HG03457 (cell line): Measurements from ENCODE around the gene SAMD4A.
"Not testable (repeated sequence)": the region's sequence is repeated elsewhere in the genome, so short reads cannot be mapped to it uniquely, and the experiment has no call there.

ENCODE experiments used
- ATAC-seq: cut with Tn5 transposase; IDR thresholded peaks from one replicate; pipeline ENCODE4 v1.9.1; 2021; ENCODE audit warnings: moderate number of reproducible peaks; ENCODE audit not compliant: unreplicated experiment

The SAMD4A gene

GRCh38 chr14:54591866-54592265 is 24.9 kb downstream of the SAMD4A start:
- ATAC-seq = no peak

GRCh38 chr14:54593860-54594259 is 26.9 kb downstream of the SAMD4A start:
- ATAC-seq = no peak

DNA sequence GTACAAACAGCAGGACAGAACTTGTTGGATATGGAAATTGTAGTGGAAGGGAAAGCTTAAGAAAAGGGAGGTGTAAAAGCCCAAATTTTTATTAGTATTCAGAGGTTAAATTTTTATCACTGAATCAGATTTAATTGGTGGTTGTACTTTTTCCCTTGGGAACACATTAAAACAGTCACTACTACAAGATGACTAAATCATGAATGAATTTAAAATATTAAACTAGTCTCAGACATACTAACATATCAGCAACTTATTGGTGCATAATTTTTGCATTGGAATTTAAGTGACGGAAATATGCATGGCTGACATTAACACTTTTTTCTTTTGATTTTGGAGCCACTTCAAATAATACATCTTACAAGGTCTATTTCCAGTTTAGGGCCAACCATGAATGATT is 27.6 kb downstream of the SAMD4A start:
- no peak for ATAC-seq

DNA sequence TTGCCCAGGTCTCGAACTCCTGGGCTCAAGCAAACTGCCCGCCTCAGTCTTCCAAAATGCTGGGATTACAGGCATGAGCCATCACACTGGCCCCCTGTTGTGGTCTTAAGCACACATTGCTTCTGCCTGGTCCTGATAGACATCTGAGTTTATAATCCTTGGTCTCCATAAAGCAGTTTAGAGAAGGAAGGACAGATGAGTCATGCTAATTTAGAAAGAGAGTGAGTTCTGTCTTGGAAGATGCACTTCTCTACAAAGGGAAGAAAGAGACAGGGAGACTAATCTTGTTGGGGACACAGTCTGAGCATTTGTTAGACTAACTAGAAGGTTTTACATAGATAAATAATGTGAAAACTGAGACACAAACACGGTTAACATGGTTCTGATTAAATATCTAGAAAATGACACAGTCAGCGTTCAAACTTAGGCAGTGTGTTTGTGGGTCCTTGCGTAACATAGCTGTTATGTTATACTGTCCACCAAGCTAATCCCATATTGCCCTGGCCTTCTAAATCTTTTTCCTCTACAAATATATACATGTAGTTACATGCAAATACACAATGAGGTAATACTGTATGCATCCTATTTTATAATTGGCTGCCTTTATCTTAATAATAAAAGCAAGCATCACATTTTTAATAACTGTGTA is 31.0 kb downstream of the SAMD4A start:
- no peak for ATAC-seq

DNA sequence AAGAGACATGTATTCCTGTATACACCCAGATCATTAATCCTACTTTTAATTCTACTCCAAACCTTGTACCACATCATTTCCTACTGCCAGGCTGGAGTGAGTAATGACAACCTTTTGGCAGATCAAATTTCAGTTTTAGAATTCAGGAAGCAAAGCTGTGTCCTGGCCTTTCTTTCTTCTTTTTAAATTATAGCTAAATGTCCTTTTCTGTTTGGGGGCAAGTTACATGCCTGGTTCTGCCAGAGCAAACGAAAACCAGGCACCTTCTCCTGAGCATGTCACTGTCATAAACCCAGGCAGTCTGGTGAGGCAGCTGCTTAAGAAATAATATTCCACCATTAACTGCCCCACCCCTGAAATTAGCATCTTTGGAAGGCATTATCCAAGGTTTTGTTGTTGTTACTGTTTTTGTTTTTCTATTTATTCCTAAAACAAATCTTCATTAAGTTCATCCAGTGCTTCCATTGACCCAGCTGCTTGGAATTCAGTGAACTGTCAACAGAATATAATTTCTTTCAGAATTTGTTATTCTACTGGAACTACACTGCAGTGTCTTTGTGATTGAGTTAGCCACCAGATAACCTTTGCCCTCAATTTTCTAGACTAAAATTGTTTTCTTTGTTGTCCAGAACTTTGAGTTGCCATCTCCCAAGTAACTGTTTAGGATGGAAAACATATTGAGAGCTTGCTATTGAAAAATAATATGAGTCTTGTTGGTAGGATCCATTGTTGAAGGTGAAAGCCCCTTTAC is 33.2 kb downstream of the SAMD4A start:
- ATAC-seq = no peak

GRCh38 chr14:54600717-54601109 is 33.8 kb downstream of the SAMD4A start:
- no peak for ATAC-seq

- ATAC-seq = no peak
These were observed 36.4 kb downstream of the SAMD4A start for GRCh38 chr14:54603362-54603761.

DNA sequence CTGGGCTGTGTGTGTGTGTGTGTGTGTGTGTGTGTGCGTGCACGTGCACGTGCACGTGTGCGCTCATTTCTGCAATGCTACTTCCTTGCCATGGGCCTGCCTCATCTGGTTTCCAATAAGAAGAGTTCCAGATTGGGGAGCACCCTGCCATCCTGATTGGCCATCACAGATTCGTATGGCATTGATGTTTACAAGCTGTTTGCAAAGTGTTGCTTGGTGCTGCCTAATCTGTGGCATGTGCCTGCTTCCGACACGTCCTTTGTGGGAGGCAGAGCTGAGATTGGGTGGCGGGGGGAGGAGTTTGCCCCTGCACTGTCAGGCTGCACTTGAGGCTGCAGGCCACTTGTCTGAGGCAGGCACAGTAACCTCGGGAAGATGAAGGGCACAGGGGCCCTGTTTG is 39.2 kb downstream of the SAMD4A start:
- ATAC-seq = no peak

DNA sequence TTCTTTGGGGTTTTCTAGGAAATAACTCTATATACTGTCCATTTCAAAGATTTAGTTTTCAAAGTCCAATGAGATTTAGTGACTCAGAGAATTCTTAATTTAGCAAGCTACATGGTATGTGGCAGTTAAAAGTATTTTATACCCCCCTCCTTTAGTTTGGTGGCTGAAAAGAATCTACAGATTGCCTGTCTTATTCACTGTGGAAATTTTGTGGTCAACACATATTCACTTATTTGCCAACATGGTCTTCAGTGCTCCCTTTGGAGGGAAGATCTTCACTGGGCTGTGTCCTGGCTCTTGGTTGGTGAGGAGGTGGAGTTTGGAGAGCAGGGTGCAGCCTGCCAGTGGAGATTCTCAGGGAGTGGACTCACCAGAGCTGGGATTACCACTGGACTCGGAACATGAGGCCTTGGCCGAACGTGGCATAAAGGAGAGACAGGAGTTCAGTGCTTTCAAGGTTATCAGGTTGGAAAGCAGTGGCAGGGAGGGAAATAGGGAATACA is 39.8 kb downstream of the SAMD4A start:
- ATAC-seq = no peak

GRCh38 chr14:54609576-54609975 is 42.6 kb downstream of the SAMD4A start:
- ATAC-seq = no peak

DNA sequence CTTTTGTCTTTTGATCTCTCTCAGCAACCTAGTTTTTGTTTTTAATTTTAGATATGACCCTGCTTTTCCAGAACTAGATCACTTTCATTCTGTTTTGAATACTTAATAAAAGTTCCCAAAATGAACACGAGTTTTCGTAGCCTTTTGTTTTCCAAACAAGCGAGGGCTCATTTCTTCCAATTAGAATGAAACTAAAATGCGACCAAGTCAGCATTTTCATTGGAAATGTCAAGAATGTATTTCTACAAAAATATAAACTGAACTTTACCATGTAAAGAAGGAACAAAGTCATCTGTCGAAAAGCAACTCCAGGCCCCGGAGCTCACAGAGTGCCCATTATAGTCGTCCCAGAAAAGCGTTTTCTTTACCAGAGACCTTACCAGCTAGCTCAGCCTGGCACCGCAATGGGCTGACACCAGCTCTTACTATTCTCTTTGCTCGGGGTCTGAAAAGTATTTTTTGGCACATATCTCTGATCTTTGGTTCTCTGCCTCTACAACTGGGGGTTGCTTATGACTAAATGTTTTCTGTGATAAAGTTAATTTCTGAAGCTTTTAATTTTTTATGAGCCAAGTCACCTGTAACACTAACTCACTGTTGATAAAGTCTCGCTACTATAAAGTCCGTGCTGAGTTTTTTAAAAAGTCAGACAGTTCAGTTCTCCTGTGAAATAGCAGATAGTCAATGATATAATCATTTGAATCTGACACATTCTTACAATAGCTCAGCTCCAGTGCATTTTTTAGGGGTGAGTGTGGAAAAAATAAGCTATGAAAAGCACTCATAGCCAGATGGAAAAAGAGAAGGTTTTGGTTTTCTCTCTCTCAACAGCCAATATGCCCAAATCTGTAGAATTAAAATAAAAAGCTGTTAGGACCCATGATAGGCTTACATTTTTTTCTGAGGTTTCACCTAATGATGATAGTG is 43.4 kb downstream of the SAMD4A start:
- no peak for ATAC-seq

DNA sequence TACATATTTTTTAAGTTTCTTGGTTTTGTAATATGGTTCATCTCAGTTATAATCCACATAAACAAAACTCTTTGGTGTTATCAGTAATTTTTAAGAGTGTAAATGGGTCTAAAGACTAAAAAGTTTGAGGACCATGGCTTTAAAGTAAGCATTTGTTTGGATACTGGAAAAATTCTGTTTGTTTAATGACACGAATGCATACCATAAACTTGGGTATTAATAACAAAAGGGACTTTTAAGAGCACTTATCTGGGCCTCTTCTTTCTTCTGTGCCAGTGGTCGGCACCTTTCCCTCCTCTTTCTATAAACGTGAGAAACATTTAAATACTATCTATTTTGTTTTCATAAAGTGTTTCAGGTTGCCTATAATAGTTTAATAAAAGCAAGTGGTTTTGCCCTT is 47.4 kb downstream of the SAMD4A start:
- no peak for ATAC-seq

- ATAC-seq = no peak
These were observed 50.5 kb downstream of the SAMD4A start for GRCh38 chr14:54617467-54617866.

DNA sequence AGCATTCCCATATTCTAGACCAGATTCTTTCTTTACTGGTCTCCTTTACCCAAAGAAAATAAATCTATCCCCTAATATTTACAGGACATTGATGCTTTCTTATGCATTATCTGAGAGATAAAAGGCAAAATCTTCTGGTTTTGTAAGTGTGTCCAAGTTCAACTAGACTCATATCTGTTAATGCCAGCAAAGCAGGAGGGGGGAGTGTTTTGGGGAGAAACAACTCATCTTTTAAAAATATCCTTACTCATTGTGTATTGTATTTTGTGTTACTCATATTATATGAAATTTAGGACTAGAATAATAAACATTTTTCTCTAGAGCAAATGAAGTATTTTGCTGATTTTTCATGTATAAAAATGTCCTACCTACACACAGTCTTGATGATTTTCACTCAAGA is 54.8 kb downstream of the SAMD4A start:
- no peak for ATAC-seq

GRCh38 chr14:54622192-54622958 is 55.4 kb downstream of the SAMD4A start:
- peak; percentile 59 for ATAC-seq

GRCh38 chr14:54623279-54624004 is 56.5 kb downstream of the SAMD4A start:
- ATAC-seq = no peak

DNA sequence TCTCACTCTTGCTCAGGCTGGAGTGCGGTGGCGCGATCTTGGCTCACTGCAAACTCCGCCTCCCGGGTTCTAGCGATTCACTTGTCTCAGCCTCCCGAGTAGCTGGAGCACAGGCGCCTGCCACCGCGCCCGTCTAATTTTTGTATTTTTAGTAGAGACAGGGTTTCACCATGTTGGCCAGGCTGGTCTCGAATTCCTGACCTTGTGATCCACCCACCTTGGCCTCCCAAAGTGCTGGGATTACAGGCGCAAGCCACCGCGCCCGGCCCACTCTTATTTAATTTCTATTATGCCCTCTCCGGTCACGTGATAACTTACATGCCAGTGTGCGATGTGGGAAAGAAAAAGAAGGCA is 57.1 kb downstream of the SAMD4A start:
- ATAC-seq = not testable (repeated sequence)

DNA sequence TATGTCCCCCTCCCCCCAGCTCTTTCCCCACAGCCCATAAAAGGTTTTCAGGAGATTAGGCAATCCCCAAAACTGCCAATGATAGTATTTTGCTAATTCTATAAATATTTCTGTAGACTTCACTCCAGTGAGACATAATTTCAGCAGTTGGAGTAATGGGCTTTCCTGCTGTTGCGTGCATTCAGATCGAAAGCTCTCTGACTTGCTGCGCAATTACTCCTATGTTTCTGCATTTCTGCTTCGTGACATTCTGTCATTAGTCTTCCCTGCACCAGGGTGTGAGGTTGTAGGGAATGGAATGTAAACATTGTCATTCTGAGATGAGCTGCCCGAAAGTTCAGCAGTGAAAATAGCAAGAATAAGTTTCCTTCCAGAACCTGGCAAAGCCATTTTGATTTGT is 58.2 kb downstream of the SAMD4A start:
- ATAC-seq = no peak

- no peak for ATAC-seq
These were observed 60.3 kb downstream of the SAMD4A start for GRCh38 chr14:54627219-54627539.
